ENCODE data around the gene RPL29.
A peak's percentile ranks its signal among the peaks of the same experiment; 100 is the strongest.

RPL29 gene

DNA sequence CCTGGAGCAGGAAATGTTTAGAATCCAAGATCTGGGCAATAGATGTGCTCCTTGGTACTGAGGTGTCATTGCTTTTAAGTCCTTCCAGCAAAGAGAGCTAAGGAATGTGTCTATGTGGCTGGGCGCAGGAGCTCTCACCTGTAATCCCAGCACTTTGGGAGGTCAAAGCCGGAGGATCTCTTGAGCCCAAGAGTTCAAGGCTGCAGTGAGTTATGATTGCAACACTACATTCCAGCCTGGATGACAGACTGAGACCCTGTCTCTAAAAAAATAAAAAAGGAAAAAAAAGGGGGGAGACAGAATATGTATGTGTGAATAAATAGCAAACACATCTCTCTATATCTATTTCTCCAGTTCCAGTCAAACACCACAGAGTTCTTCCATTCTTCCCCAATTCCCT lies 44.8 kb downstream of the RPL29 start:
- Histone ChIP-seq H2BK15ac (ENCODE audit: low read length) (no peak overlapping the region), H3K23ac (ENCODE audit: low read depth, low read length, poor library complexity) (no peak overlapping the region), H2BK12ac (ENCODE audit: low read length) (no peak overlapping the region), H3K4me3 (ENCODE audit: low read length in 2 of 2) (no peak overlapping the region), H3K27ac (replicated peaks; ENCODE audit: low read length) (no peak overlapping the region), H3K18ac (ENCODE audit: low read length) (no peak overlapping the region), H2AFZ (ENCODE audit: low read length) (no peak overlapping the region), H4K91ac (ENCODE audit: low read depth, low read length, poor library complexity) (no peak overlapping the region), H2BK5ac (ENCODE audit: low read length) (no peak overlapping the region), H3K9ac (ENCODE audit: low read depth, low read length, poor library complexity) (no peak overlapping the region), H3K4ac (ENCODE audit: low read length) (no peak overlapping the region), H2BK120ac (ENCODE audit: low read depth, low read length) (no peak overlapping the region), H3K36me3 (replicated peaks in 1 of 2; ENCODE audit: control insufficient read depth in 2 of 2, insufficient read depth in 2 of 2, low read length in 2 of 2) (no peaks in the 10 kb centered on the region), H3K4me1 (ENCODE audit: control insufficient read depth in 2 of 2, insufficient read depth in 1 of 2, low read depth in 1 of 2, low read length in 2 of 2) (peaks cover 7 to 9% of the 10 kb centered on the region in 2 donors), H3K4me2 (ENCODE audit: insufficient read depth, low read length, poor library complexity, severe bottlenecking) (no peak overlapping the region), H2AK5ac (ENCODE audit: low read depth, low read length) (no peak overlapping the region), H3K9me3 (replicated peaks in 1 of 2; ENCODE audit: control insufficient read depth in 2 of 2, insufficient read depth in 1 of 2, low read depth in 1 of 2, low read length in 2 of 2) (peaks cover 0 to 11% of the 10 kb centered on the region in 2 donors), H3K79me1 (ENCODE audit: low read depth, low read length) (no peaks in the 10 kb centered on the region), H4K8ac (ENCODE audit: low read depth, low read length) (no peak overlapping the region), H3K27me3 (ENCODE audit: control insufficient read depth in 3 of 3, insufficient read depth in 3 of 3, low read depth in 1 of 3, low read length in 3 of 3) (peaks cover 0 to 24% (median 10%) of the 10 kb centered on the region in 3 experiments), H3K14ac (ENCODE audit: low read length) (no peak overlapping the region)
- WGBS, 2 donors (ENCODE audit: extremely low coverage in 2 of 2, insufficient read length in 2 of 2, insufficient replicate concordance in 1 of 2): no CpG with 5 or more reads among the region's 2 CpGs
- no peak for DNase-seq (ENCODE audit: low spot score)

DNA sequence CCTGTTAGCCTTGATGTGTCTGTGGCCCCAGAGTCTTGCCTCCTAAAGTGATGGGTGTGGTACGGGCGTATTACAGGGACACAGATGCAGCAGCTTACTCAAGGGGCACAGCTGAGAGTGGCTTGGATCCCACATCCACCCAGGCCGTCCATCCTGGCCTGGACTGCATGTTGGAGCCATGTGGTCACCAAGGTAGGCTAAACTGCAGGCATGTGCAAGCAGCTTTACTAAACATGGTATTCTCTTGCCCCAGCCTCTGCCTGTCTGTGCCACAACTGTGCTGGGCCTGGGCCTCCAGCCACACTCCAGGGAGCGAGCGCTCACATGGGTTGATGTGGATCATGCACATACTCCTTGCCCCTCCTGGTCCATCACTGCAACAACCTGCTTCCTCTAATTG lies 46.6 kb downstream of the RPL29 start:
- Histone ChIP-seq H3K79me1 (ENCODE audit: low read depth, low read length) (no peaks in the 10 kb centered on the region), H3K14ac (ENCODE audit: low read length) (no peak overlapping the region), H3K9me3 (replicated peaks in 1 of 2; ENCODE audit: control insufficient read depth in 2 of 2, insufficient read depth in 1 of 2, low read depth in 1 of 2, low read length in 2 of 2) (peaks cover 0 to 3% of the 10 kb centered on the region in 2 donors), H3K27me3 (ENCODE audit: control insufficient read depth in 3 of 3, insufficient read depth in 3 of 3, low read depth in 1 of 3, low read length in 3 of 3) (peaks cover 0 to 6% (median 0%) of the 10 kb centered on the region in 3 experiments), H2AFZ (ENCODE audit: low read length) (no peak overlapping the region), H4K91ac (ENCODE audit: low read depth, low read length, poor library complexity) (no peak overlapping the region), H2BK5ac (ENCODE audit: low read length) (no peak overlapping the region), H2AK5ac (ENCODE audit: low read depth, low read length) (peak overlapping the region; percentile 58), H3K9ac (ENCODE audit: low read depth, low read length, poor library complexity) (no peak overlapping the region), H2BK15ac (ENCODE audit: low read length) (peak overlapping the region; percentile 69), H3K4me1 (ENCODE audit: control insufficient read depth in 2 of 2, insufficient read depth in 1 of 2, low read depth in 1 of 2, low read length in 2 of 2) (peaks cover 2 to 7% of the 10 kb centered on the region in 2 donors), H3K4me3 (ENCODE audit: low read length in 2 of 2) (peak overlapping the region in 1 of 2 donors; percentile 27), H3K36me3 (replicated peaks in 1 of 2; ENCODE audit: control insufficient read depth in 2 of 2, insufficient read depth in 2 of 2, low read length in 2 of 2) (no peaks in the 10 kb centered on the region), H3K23ac (ENCODE audit: low read depth, low read length, poor library complexity) (peak overlapping the region; percentile 80), H3K27ac (replicated peaks; ENCODE audit: low read length) (no peak overlapping the region), H3K4me2 (ENCODE audit: insufficient read depth, low read length, poor library complexity, severe bottlenecking) (no peak overlapping the region), H3K18ac (ENCODE audit: low read length) (peak overlapping the region; percentile 28), H4K8ac (ENCODE audit: low read depth, low read length) (no peak overlapping the region), H2BK120ac (ENCODE audit: low read depth, low read length) (no peak overlapping the region), H2BK12ac (ENCODE audit: low read length) (peak overlapping the region; percentile 14), H3K4ac (ENCODE audit: low read length) (no peak overlapping the region)
- DNase-seq (ENCODE audit: low spot score): no peak
- no CpG with 5 or more reads among the region's 5 CpGs for WGBS, 2 donors (ENCODE audit: extremely low coverage in 2 of 2, insufficient read length in 2 of 2, insufficient replicate concordance in 1 of 2)

DNA sequence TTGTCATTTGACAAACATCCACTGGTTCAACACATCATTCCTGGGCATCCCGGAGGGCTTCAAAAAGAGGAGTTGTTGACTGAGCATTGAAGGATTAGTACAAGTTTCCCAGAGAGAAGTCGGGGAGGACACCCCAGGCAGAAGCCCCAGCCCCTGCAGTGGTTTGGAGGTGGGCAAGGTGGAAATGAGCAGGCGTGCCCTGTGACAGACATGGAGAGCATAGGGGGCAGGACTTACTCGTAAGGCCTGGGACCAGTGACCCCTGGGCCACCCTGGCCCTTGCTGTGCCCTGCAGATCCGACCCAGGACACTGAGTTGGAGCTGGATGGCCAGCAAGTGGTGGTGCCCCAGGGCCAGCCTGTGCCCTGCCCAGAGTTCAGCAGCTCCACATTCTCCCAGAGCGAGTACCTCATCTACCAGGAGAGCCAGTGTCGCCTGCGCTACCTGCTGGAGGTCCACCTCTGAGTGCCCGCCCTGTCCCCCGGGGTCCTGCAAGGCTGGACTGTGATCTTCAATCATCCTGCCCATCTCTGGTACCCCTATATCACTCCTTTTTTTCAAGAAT lies 47.6 kb downstream of the RPL29 start:
- no peak overlapping the region for H2AFZ ChIP-seq (ENCODE audit: low read length)
- H3K4me1 ChIP-seq (ENCODE audit: control insufficient read depth in 2 of 2, insufficient read depth in 1 of 2, low read depth in 1 of 2, low read length in 2 of 2): peaks cover 1 to 2% of the 10 kb centered on the region in 2 donors
- no peak overlapping the region for H3K4me2 ChIP-seq (ENCODE audit: insufficient read depth, low read length, poor library complexity, severe bottlenecking)
- no peak overlapping the region for H2BK5ac ChIP-seq (ENCODE audit: low read length)
- no peak overlapping the region for H4K8ac ChIP-seq (ENCODE audit: low read depth, low read length)
- H3K4ac ChIP-seq (ENCODE audit: low read length): peak overlapping the region; percentile 30
- no peak overlapping the region for H3K18ac ChIP-seq (ENCODE audit: low read length)
- WGBS, 2 donors (ENCODE audit: extremely low coverage in 2 of 2, insufficient read length in 2 of 2, insufficient replicate concordance in 1 of 2): no CpG with 5 or more reads among the region's 10 CpGs
- peak overlapping the region; percentile 69 for H2BK15ac ChIP-seq (ENCODE audit: low read length)
- H3K4me3 ChIP-seq (ENCODE audit: low read length in 2 of 2): no peak overlapping the region
- H3K27ac ChIP-seq (replicated peaks; ENCODE audit: low read length): no peak overlapping the region
- H3K27me3 ChIP-seq (ENCODE audit: control insufficient read depth in 3 of 3, insufficient read depth in 3 of 3, low read depth in 1 of 3, low read length in 3 of 3): peaks cover 0 to 2% (median 0%) of the 10 kb centered on the region in 3 experiments
- H2BK120ac ChIP-seq (ENCODE audit: low read depth, low read length): no peak overlapping the region
- no peak overlapping the region for H3K23ac ChIP-seq (ENCODE audit: low read depth, low read length, poor library complexity)
- H3K36me3 ChIP-seq (replicated peaks in 1 of 2; ENCODE audit: control insufficient read depth in 2 of 2, insufficient read depth in 2 of 2, low read length in 2 of 2): no peaks in the 10 kb centered on the region
- H3K9ac ChIP-seq (ENCODE audit: low read depth, low read length, poor library complexity): no peak overlapping the region
- no peak for DNase-seq (ENCODE audit: low spot score)
- H2AK5ac ChIP-seq (ENCODE audit: low read depth, low read length): no peak overlapping the region
- H3K79me1 ChIP-seq (ENCODE audit: low read depth, low read length): no peaks in the 10 kb centered on the region
- H3K9me3 ChIP-seq (replicated peaks in 1 of 2; ENCODE audit: control insufficient read depth in 2 of 2, insufficient read depth in 1 of 2, low read depth in 1 of 2, low read length in 2 of 2): peaks cover 0 to 3% of the 10 kb centered on the region in 2 donors
- H2BK12ac ChIP-seq (ENCODE audit: low read length): no peak overlapping the region
- no peak overlapping the region for H4K91ac ChIP-seq (ENCODE audit: low read depth, low read length, poor library complexity)
- H3K14ac ChIP-seq (ENCODE audit: low read length): no peak overlapping the region

DNA sequence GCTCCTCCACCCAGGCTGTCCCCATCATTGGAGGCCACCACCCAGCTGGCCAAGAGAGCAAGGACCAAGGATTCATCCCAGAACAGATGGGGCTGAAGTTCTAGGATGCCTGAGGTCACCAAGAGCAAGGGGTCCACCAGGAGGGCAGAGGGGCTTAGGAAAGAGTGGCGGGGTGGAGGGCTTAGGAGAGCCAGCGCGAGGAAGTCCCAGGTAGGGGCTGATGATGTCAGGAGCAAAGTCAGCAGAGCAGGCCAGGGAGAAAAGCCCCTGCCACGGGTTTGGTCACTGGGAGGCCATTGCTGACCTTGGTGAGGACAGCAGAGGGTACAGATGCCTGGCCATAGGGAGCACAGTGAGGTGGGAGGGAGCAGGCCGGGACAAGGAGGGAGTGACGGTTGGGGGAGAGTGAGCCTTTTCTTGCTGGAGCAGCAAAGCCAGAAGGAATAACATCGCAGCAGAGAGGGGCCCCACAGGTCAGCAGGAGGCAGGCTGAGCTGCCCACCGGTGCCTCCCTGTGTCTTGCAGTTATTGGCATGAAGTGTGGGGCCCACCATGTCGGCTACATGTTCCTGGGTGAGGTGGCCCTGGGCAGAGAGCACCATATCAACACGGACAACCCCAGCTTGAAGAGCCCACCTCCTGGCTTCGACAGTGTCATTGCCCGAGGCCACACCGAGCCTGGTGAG lies 48.3 kb downstream of the RPL29 start:
- H3K23ac ChIP-seq (ENCODE audit: low read depth, low read length, poor library complexity): no peak overlapping the region
- peak overlapping the region; percentile 44 for H3K18ac ChIP-seq (ENCODE audit: low read length)
- H3K4me3 ChIP-seq (ENCODE audit: low read length in 2 of 2): no peak overlapping the region
- H3K27ac ChIP-seq (replicated peaks; ENCODE audit: low read length): no peak overlapping the region
- peaks cover 0 to 3% of the 10 kb centered on the region in 2 donors for H3K9me3 ChIP-seq (replicated peaks in 1 of 2; ENCODE audit: control insufficient read depth in 2 of 2, insufficient read depth in 1 of 2, low read depth in 1 of 2, low read length in 2 of 2)
- H3K4me1 ChIP-seq (ENCODE audit: control insufficient read depth in 2 of 2, insufficient read depth in 1 of 2, low read depth in 1 of 2, low read length in 2 of 2): peaks cover 3 to 5% of the 10 kb centered on the region in 2 donors
- no peak overlapping the region for H3K4me2 ChIP-seq (ENCODE audit: insufficient read depth, low read length, poor library complexity, severe bottlenecking)
- H3K36me3 ChIP-seq (replicated peaks in 1 of 2; ENCODE audit: control insufficient read depth in 2 of 2, insufficient read depth in 2 of 2, low read length in 2 of 2): no peaks in the 10 kb centered on the region
- H2AFZ ChIP-seq (ENCODE audit: low read length): no peak overlapping the region
- H3K4ac ChIP-seq (ENCODE audit: low read length): no peak overlapping the region
- H3K14ac ChIP-seq (ENCODE audit: low read length): no peak overlapping the region
- H2BK15ac ChIP-seq (ENCODE audit: low read length): peak overlapping the region; percentile 69
- peak overlapping the region; percentile 52 for H4K8ac ChIP-seq (ENCODE audit: low read depth, low read length)
- DNase-seq (ENCODE audit: low spot score): no peak
- no peaks in the 10 kb centered on the region for H3K79me1 ChIP-seq (ENCODE audit: low read depth, low read length)
- no peak overlapping the region for H2BK5ac ChIP-seq (ENCODE audit: low read length)
- no CpG with 5 or more reads among the region's 13 CpGs for WGBS, 2 donors (ENCODE audit: extremely low coverage in 2 of 2, insufficient read length in 2 of 2, insufficient replicate concordance in 1 of 2)
- peaks cover 0 to 2% (median 0%) of the 10 kb centered on the region in 3 experiments for H3K27me3 ChIP-seq (ENCODE audit: control insufficient read depth in 3 of 3, insufficient read depth in 3 of 3, low read depth in 1 of 3, low read length in 3 of 3)
- no peak overlapping the region for H2BK12ac ChIP-seq (ENCODE audit: low read length)
- no peak overlapping the region for H4K91ac ChIP-seq (ENCODE audit: low read depth, low read length, poor library complexity)
- peak overlapping the region; percentile 20 for H2AK5ac ChIP-seq (ENCODE audit: low read depth, low read length)
- H3K9ac ChIP-seq (ENCODE audit: low read depth, low read length, poor library complexity): peak overlapping the region; percentile 33
- no peak overlapping the region for H2BK120ac ChIP-seq (ENCODE audit: low read depth, low read length)
